Panc1 (cell line): Measurements from ENCODE around the gene CLCF1.

Experiments
- TF ChIP-seq, protein P1 (sequence below), 2 experiments: IDR thresholded peaks; 2 replicates each; pipeline ENCODE4 v1.6.1; 2011 to 2012; ENCODE audit warnings: low read depth in 2 of 2, control low read depth in 1 of 2, low read length in 1 of 2, mild to moderate bottlenecking in 1 of 2, moderate library complexity in 1 of 2; ENCODE audit not compliant: insufficient read depth in 1 of 2
- TF ChIP-seq, protein P2 (sequence below): fragments of 450-650 bp; IDR thresholded peaks from 2 replicates; pipeline ENCODE4 v1.5.1; 2017; ENCODE audit warnings: mild to moderate bottlenecking

- TF ChIP-seq, protein P1, sequence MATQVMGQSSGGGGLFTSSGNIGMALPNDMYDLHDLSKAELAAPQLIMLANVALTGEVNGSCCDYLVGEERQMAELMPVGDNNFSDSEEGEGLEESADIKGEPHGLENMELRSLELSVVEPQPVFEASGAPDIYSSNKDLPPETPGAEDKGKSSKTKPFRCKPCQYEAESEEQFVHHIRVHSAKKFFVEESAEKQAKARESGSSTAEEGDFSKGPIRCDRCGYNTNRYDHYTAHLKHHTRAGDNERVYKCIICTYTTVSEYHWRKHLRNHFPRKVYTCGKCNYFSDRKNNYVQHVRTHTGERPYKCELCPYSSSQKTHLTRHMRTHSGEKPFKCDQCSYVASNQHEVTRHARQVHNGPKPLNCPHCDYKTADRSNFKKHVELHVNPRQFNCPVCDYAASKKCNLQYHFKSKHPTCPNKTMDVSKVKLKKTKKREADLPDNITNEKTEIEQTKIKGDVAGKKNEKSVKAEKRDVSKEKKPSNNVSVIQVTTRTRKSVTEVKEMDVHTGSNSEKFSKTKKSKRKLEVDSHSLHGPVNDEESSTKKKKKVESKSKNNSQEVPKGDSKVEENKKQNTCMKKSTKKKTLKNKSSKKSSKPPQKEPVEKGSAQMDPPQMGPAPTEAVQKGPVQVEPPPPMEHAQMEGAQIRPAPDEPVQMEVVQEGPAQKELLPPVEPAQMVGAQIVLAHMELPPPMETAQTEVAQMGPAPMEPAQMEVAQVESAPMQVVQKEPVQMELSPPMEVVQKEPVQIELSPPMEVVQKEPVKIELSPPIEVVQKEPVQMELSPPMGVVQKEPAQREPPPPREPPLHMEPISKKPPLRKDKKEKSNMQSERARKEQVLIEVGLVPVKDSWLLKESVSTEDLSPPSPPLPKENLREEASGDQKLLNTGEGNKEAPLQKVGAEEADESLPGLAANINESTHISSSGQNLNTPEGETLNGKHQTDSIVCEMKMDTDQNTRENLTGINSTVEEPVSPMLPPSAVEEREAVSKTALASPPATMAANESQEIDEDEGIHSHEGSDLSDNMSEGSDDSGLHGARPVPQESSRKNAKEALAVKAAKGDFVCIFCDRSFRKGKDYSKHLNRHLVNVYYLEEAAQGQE (IDR thresholded peaks at IDR 0.05; ENCODE audit: insufficient read depth in 1 of 2, low read depth in 2 of 2, low read length in 1 of 2) = no peak
- TF ChIP-seq, protein P2, sequence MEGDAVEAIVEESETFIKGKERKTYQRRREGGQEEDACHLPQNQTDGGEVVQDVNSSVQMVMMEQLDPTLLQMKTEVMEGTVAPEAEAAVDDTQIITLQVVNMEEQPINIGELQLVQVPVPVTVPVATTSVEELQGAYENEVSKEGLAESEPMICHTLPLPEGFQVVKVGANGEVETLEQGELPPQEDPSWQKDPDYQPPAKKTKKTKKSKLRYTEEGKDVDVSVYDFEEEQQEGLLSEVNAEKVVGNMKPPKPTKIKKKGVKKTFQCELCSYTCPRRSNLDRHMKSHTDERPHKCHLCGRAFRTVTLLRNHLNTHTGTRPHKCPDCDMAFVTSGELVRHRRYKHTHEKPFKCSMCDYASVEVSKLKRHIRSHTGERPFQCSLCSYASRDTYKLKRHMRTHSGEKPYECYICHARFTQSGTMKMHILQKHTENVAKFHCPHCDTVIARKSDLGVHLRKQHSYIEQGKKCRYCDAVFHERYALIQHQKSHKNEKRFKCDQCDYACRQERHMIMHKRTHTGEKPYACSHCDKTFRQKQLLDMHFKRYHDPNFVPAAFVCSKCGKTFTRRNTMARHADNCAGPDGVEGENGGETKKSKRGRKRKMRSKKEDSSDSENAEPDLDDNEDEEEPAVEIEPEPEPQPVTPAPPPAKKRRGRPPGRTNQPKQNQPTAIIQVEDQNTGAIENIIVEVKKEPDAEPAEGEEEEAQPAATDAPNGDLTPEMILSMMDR = no peak
Observed at GRCh38 chr11:67411785-67412152, 38.4 kb upstream of the CLCF1 start.
